GM12892 (cell line): ENCODE measurements around the gene POLG2.

Source experiments
- POLR2A ChIP-seq: IDR thresholded peaks from 2 replicates; pipeline ENCODE4 v1.6.1; 2011; ENCODE audit warnings: low read depth, low read length, control low read depth
- POLR2AphosphoS5 ChIP-seq: IDR thresholded peaks from 2 replicates; pipeline ENCODE4 v1.6.1; 2011; ENCODE audit warnings: low read depth, low read length, control low read depth
- TAF1 ChIP-seq: IDR thresholded peaks from 2 replicates; pipeline ENCODE4 v1.6.1; 2011; ENCODE audit warnings: low read depth, mild to moderate bottlenecking, control low read depth, low read length, borderline replicate concordance

- TF ChIP-seq POLR2A (no peak), TAF1 (no peak), POLR2AphosphoS5 (no peak)
Observed at GRCh38 chr17:64484380-64484779, 12.5 kb downstream of the POLG2 start.
